HG03432 (cell line): Measurements from ENCODE around the gene FGF14.

Experiments
- ATAC-seq: cut with Tn5 transposase; IDR thresholded peaks from one replicate; pipeline ENCODE4 v1.9.1; 2021; ENCODE audit warnings: mild to moderate bottlenecking, moderate library complexity; ENCODE audit not compliant: unreplicated experiment

FGF14 gene

DNA sequence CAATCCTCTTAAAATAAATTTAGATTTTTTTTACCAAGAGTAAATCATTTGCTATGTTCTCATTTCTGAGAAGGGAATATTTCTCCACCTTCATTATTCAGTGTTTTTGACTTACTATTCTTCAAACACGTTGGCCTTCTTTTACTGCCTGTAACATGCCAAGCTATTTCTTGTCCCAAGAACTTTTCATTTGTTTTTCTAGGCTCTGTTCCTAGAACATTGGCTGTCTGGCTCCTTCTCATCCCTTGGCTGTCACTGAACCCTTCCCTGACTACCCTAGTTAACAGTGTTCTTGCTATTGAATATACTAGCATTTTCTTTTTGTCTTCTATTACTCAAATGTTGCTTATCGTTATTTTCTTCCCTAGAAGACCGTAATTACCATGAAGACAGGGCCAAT, 701.2 kb downstream of the FGF14 start:
- ATAC-seq: no peak

DNA sequence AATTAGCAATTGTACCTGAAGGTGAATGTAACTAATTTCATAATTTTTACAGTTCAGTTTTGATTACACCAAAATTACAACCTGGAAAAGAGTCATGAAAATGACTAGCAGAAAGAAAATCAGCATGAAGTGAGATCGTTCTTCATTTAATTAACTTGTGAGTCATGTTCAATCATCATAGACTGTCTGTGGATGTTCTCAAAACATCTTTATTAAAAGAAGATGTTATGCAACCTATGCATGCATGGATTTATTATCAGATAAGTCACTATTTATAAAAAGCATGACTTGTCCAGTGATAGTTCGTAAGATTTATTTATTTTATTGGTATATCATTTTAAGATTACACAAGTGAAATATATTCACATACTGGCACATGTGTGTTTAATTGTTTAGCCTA, 703.4 kb downstream of the FGF14 start:
- no peak for ATAC-seq

- no peak for ATAC-seq
These were observed 704.1 kb downstream of the FGF14 start for GRCh38 chr13:101697745-101698144.

DNA sequence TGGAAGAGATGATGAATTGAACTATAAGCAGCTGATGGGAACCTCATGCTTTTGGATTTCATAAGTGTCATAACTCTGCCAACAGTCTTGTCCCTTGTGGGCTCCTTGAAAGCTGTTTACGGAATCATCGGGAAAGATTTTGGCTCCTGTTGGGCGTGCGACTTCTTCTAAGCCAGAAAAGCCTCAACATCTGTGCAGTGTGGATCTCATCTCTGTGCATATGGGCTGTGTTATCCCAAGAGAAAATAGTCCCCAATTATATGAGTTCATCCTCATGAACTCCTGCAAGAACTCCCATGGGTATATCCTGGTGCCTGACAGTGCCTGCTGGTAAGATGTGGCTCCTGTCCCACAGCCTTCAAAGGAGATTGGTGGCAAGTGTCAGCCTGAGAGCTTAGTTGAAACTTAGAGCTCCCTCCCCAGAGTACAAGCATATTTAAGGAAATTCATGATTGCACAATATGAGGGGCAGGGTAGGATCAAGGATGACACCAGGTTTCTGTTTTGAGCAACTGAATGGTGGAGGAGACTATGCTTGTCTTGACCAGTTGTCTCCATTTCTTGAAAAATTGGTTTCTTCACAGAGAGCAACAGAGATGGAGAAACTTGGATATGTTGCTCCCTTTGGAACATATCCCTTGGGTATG, 705.9 kb downstream of the FGF14 start:
- ATAC-seq: no peak

GRCh38 chr13:101691341-101691860, 710.4 kb downstream of the FGF14 start:
- no peak for ATAC-seq

- ATAC-seq: no peak
These were observed 711.0 kb downstream of the FGF14 start for GRCh38 chr13:101690871-101691270.

DNA sequence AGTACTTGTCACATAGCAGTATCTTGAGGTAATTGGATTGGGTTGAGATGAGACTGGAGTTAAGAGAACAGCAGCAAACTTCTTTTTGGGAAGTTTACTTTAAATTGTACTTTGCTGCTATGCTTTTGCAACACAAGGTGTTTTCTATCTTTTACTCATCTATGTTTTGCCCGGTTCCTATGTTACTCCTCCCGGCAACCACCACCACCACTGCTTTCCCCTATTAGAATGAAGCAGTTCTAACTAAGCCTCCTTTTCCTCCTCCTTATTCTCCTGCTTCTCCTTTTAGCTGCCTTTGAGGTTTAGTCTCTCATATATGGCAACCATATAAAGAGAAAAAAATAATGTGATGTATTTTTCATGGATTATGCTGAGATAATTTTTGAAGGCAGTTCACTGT, 715.8 kb downstream of the FGF14 start:
- no peak for ATAC-seq

DNA sequence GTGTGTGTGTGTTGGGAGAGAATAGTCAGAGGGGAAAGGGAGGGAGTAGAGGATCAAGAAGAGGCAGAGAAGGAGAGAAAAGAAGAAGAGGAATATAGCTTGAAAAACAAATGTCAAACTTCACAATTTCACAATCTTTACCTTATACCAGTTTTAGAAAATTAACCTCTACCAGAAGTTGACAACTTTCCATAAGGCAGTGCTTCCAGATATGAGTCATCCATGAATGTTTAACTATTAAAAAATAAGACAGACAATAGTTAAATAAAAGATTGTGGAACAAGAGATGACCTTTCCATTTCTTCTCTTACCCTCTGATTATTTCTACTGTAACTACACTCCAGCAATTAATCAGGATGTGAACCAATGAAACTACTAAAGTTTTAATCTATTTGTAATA, 720.0 kb downstream of the FGF14 start:
- no peak for ATAC-seq

- ATAC-seq: no peak
These were observed 728.3 kb downstream of the FGF14 start for GRCh38 chr13:101673360-101674105.

- ATAC-seq: no peak
These were observed 740.0 kb downstream of the FGF14 start for GRCh38 chr13:101661839-101662238.
